ENCODE results near the gene AHNAK2.

AHNAK2 gene

DNA sequence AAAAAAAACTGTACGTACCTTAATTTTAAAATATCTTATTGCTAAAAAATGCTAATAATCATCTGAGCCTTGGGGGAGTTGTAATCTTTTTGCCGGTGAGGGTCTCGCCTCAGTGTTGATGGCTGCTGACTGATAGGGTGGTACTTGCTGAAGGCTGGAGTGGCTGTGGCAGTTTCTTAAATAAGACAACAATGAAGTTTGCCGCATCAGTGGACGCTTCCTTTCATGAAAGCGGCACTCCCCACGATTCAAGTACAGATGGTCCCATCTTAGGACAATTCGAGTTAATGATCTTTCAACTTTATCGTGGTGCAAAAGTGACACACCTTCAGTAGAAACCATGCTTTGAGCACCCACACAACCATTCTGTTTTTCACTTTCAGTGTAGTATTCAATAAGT is 61.1 kb downstream of the AHNAK2 start:
- ATAC-seq = no peak
- TF ChIP-seq ZNF565 (CRISPR knock-in tag; conservative IDR thresholded peaks at IDR 0.05; ENCODE audit: low read depth) = no peak
- TF ChIP-seq ESRRG (CRISPR knock-in tag; IDR thresholded peaks at IDR 0.05) = no peak
- TF ChIP-seq TOX (CRISPR knock-in tag; IDR thresholded peaks at IDR 0.05; ENCODE audit: borderline replicate concordance) = no peak
- no peak for TF ChIP-seq CSDC2 (CRISPR knock-in tag; IDR thresholded peaks at IDR 0.05)
- no peak for TF ChIP-seq ISL1 (CRISPR knock-in tag; IDR thresholded peaks at IDR 0.05)
- no peak for TF ChIP-seq RARB (CRISPR knock-in tag; IDR thresholded peaks at IDR 0.05)
- no peak for TF ChIP-seq ZFP3 (CRISPR knock-in tag; IDR thresholded peaks at IDR 0.05)
- no peak for TF ChIP-seq GLIS3 (CRISPR knock-in tag; IDR thresholded peaks at IDR 0.05)
- TF ChIP-seq ZNF70 (CRISPR knock-in tag; IDR thresholded peaks at IDR 0.05) = no peak
- TF ChIP-seq ARNTL (CRISPR knock-in tag; IDR thresholded peaks at IDR 0.05; ENCODE audit: borderline replicate concordance, low read depth) = no peak
- TF ChIP-seq SNAI2 (CRISPR knock-in tag; IDR thresholded peaks at IDR 0.05) = no peak
- no peak for TF ChIP-seq ZNF8 (CRISPR knock-in tag; IDR thresholded peaks at IDR 0.05)
- no peak for TF ChIP-seq PPARA (CRISPR knock-in tag; IDR thresholded peaks at IDR 0.05; ENCODE audit: borderline replicate concordance)
- TF ChIP-seq, protein P1, sequence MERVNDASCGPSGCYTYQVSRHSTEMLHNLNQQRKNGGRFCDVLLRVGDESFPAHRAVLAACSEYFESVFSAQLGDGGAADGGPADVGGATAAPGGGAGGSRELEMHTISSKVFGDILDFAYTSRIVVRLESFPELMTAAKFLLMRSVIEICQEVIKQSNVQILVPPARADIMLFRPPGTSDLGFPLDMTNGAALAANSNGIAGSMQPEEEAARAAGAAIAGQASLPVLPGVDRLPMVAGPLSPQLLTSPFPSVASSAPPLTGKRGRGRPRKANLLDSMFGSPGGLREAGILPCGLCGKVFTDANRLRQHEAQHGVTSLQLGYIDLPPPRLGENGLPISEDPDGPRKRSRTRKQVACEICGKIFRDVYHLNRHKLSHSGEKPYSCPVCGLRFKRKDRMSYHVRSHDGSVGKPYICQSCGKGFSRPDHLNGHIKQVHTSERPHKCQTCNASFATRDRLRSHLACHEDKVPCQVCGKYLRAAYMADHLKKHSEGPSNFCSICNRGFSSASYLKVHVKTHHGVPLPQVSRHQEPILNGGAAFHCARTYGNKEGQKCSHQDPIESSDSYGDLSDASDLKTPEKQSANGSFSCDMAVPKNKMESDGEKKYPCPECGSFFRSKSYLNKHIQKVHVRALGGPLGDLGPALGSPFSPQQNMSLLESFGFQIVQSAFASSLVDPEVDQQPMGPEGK (CRISPR knock-in tag; IDR thresholded peaks at IDR 0.05; ENCODE audit: borderline replicate concordance) = no peak
- TF ChIP-seq, protein P2, sequence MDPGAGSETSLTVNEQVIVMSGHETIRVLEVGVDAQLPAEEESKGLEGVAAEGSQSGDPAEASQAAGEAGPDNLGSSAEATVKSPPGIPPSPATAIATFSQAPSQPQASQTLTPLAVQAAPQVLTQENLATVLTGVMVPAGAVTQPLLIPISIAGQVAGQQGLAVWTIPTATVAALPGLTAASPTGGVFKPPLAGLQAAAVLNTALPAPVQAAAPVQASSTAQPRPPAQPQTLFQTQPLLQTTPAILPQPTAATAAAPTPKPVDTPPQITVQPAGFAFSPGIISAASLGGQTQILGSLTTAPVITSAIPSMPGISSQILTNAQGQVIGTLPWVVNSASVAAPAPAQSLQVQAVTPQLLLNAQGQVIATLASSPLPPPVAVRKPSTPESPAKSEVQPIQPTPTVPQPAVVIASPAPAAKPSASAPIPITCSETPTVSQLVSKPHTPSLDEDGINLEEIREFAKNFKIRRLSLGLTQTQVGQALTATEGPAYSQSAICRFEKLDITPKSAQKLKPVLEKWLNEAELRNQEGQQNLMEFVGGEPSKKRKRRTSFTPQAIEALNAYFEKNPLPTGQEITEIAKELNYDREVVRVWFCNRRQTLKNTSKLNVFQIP (CRISPR knock-in tag; IDR thresholded peaks at IDR 0.05; ENCODE audit: borderline replicate concordance, low read depth) = no peak
- no peak for TF ChIP-seq OSR1 (CRISPR knock-in tag; IDR thresholded peaks at IDR 0.05)
- TF ChIP-seq, protein P3, sequence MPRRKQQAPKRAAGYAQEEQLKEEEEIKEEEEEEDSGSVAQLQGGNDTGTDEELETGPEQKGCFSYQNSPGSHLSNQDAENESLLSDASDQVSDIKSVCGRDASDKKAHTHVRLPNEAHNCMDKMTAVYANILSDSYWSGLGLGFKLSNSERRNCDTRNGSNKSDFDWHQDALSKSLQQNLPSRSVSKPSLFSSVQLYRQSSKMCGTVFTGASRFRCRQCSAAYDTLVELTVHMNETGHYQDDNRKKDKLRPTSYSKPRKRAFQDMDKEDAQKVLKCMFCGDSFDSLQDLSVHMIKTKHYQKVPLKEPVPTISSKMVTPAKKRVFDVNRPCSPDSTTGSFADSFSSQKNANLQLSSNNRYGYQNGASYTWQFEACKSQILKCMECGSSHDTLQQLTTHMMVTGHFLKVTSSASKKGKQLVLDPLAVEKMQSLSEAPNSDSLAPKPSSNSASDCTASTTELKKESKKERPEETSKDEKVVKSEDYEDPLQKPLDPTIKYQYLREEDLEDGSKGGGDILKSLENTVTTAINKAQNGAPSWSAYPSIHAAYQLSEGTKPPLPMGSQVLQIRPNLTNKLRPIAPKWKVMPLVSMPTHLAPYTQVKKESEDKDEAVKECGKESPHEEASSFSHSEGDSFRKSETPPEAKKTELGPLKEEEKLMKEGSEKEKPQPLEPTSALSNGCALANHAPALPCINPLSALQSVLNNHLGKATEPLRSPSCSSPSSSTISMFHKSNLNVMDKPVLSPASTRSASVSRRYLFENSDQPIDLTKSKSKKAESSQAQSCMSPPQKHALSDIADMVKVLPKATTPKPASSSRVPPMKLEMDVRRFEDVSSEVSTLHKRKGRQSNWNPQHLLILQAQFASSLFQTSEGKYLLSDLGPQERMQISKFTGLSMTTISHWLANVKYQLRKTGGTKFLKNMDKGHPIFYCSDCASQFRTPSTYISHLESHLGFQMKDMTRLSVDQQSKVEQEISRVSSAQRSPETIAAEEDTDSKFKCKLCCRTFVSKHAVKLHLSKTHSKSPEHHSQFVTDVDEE (CRISPR knock-in tag; IDR thresholded peaks at IDR 0.05) = no peak
- TF ChIP-seq TCF4 (CRISPR knock-in tag; IDR thresholded peaks at IDR 0.05; ENCODE audit: borderline replicate concordance) = no peak
- TF ChIP-seq, protein P4, sequence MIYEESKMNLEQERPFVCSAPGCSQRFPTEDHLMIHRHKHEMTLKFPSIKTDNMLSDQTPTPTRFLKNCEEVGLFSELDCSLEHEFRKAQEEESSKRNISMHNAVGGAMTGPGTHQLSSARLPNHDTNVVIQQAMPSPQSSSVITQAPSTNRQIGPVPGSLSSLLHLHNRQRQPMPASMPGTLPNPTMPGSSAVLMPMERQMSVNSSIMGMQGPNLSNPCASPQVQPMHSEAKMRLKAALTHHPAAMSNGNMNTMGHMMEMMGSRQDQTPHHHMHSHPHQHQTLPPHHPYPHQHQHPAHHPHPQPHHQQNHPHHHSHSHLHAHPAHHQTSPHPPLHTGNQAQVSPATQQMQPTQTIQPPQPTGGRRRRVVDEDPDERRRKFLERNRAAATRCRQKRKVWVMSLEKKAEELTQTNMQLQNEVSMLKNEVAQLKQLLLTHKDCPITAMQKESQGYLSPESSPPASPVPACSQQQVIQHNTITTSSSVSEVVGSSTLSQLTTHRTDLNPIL (CRISPR knock-in tag; IDR thresholded peaks at IDR 0.05; ENCODE audit: low read depth) = no peak
- no peak for TF ChIP-seq BACH2 (CRISPR knock-in tag; IDR thresholded peaks at IDR 0.05; ENCODE audit: borderline replicate concordance)

DNA sequence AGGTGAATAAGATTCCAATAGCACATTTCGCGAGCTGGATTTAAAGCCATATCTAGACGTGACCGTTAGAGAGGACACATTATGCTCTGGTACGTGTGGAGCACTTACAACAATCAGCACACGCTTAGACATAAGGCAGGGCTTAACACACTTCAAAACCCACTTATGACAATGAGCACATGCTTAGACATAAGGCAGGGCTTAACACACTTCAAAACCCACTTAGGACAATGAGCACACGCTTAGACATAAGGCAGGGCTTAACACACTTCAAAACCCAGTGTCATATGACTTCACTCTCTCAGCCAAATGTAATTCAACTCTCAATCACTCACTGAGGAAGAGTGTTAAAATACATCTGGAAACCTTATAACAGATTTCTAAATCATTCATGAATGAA is 64.7 kb downstream of the AHNAK2 start:
- TF ChIP-seq, protein P1 (CRISPR knock-in tag; IDR thresholded peaks at IDR 0.05; ENCODE audit: borderline replicate concordance) = no peak
- TF ChIP-seq, protein P5, sequence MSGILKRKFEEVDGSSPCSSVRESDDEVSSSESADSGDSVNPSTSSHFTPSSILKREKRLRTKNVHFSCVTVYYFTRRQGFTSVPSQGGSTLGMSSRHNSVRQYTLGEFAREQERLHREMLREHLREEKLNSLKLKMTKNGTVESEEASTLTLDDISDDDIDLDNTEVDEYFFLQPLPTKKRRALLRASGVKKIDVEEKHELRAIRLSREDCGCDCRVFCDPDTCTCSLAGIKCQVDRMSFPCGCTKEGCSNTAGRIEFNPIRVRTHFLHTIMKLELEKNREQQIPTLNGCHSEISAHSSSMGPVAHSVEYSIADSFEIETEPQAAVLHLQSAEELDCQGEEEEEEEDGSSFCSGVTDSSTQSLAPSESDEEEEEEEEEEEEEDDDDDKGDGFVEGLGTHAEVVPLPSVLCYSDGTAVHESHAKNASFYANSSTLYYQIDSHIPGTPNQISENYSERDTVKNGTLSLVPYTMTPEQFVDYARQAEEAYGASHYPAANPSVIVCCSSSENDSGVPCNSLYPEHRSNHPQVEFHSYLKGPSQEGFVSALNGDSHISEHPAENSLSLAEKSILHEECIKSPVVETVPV (CRISPR knock-in tag; IDR thresholded peaks at IDR 0.05) = no peak
- no peak for TF ChIP-seq GLIS3 (CRISPR knock-in tag; IDR thresholded peaks at IDR 0.05)
- TF ChIP-seq RARB (CRISPR knock-in tag; IDR thresholded peaks at IDR 0.05) = no peak
- TF ChIP-seq PPARA (CRISPR knock-in tag; IDR thresholded peaks at IDR 0.05; ENCODE audit: borderline replicate concordance) = no peak
- TF ChIP-seq, protein P4 (CRISPR knock-in tag; IDR thresholded peaks at IDR 0.05; ENCODE audit: low read depth) = no peak
- TF ChIP-seq, protein P3 (CRISPR knock-in tag; IDR thresholded peaks at IDR 0.05) = no peak
- TF ChIP-seq CSDC2 (CRISPR knock-in tag; IDR thresholded peaks at IDR 0.05) = no peak
- no peak for TF ChIP-seq ZC3H10 (CRISPR knock-in tag; IDR thresholded peaks at IDR 0.05)
- TF ChIP-seq ZFP3 (CRISPR knock-in tag; IDR thresholded peaks at IDR 0.05) = no peak
- no peak for TF ChIP-seq ARNTL (CRISPR knock-in tag; IDR thresholded peaks at IDR 0.05; ENCODE audit: borderline replicate concordance, low read depth)
- no peak for ATAC-seq

Measured in SK-N-SH treated with all-trans-retinoic acid at 6 μM for 48 hours (cell line).